HG03432 (cell line): ENCODE results near the gene OR2H1.

Source experiments
- ATAC-seq: cut with Tn5 transposase; IDR thresholded peaks from one replicate; pipeline ENCODE4 v1.9.1; 2021; ENCODE audit warnings: mild to moderate bottlenecking, moderate library complexity; ENCODE audit not compliant: unreplicated experiment

The OR2H1 gene

GRCh38 chr6:29509239-29509638 lies 52.3 kb downstream of the OR2H1 start:
- peak; percentile 84 for ATAC-seq

DNA sequence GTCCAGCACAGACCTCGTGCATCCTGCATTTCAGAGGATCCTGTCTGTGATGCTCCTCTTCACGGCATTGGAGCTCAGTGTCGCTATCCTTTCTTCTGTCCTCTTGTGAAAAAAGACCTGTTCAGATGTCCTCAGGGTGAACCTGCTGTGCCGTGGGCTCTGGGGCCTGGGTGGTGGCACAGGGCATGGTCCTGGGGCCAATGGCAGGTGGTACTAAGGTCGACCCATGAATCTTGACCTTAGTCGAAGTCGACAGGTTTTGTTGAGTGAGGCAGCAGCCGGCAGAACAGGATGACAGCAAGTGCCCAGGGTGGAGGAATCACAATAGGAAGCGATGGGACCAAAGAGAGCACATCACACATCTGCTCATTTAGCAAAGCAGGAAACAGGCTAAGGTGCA lies 52.8 kb downstream of the OR2H1 start:
- no peak for ATAC-seq

- ATAC-seq, result no peak
Measured at GRCh38 chr6:29510202-29510601, 53.2 kb downstream of the OR2H1 start.

GRCh38 chr6:29510746-29511300 lies 53.9 kb downstream of the OR2H1 start:
- no peak for ATAC-seq
